GM12875 (cell line): Measurements from ENCODE around the gene CPB1.

ENCODE experiments used
- H3K4me3 ChIP-seq: one replicate; pipeline ENCODE4 v1.5.1; 2011; ENCODE audit warnings: low read depth, low read length, control low read depth
- TF ChIP-seq, protein P1 (sequence below): IDR thresholded peaks from 2 replicates; pipeline ENCODE4 v1.5.1; 2011; ENCODE audit warnings: low read depth, mild to moderate bottlenecking, control low read depth, inconsistent platforms, low read length, moderate library complexity, borderline replicate concordance; ENCODE audit not compliant: insufficient read depth

CPB1 gene

DNA sequence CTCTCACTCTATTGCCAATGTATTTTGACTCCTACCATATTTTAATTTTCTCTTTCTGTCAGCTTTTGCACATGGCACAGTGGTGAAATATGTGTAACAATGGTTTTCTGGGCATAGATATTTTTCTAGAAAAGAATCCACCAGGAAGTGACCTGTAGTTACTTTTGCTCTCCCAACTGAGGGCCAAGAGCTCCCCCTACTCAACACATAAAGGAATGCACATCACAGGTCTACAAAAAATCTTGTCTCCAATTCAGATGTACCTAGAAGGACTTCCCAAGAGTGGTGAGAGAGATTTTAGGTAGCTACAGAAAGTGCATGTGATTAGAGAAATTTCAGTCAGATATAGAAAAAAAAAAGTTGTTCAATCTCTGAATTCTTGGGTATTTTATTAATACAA, 53.1 kb downstream of the CPB1 start:
- H3K4me3 ChIP-seq, result no peak overlapping the region
- TF ChIP-seq, protein P1, sequence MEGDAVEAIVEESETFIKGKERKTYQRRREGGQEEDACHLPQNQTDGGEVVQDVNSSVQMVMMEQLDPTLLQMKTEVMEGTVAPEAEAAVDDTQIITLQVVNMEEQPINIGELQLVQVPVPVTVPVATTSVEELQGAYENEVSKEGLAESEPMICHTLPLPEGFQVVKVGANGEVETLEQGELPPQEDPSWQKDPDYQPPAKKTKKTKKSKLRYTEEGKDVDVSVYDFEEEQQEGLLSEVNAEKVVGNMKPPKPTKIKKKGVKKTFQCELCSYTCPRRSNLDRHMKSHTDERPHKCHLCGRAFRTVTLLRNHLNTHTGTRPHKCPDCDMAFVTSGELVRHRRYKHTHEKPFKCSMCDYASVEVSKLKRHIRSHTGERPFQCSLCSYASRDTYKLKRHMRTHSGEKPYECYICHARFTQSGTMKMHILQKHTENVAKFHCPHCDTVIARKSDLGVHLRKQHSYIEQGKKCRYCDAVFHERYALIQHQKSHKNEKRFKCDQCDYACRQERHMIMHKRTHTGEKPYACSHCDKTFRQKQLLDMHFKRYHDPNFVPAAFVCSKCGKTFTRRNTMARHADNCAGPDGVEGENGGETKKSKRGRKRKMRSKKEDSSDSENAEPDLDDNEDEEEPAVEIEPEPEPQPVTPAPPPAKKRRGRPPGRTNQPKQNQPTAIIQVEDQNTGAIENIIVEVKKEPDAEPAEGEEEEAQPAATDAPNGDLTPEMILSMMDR, result no peak

DNA sequence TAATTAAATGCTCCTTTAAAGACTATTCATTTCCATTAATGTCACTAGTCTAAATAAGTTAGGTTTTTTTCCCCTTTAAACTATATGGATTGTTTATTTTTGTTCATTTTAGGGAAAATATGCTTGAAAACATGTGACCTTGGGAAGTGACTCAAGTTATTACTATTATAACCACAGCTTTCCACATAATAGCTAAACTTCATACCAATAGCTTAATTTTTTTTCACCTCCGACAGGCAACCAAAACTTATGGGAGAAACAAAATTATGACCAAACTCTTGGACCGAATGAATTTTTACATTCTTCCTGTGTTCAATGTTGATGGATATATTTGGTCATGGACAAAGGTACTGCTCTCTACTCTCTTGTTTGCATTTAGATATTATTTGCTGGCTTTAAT, 53.7 kb downstream of the CPB1 start:
- no peak overlapping the region for H3K4me3 ChIP-seq
- TF ChIP-seq, protein P1, result no peak

DNA sequence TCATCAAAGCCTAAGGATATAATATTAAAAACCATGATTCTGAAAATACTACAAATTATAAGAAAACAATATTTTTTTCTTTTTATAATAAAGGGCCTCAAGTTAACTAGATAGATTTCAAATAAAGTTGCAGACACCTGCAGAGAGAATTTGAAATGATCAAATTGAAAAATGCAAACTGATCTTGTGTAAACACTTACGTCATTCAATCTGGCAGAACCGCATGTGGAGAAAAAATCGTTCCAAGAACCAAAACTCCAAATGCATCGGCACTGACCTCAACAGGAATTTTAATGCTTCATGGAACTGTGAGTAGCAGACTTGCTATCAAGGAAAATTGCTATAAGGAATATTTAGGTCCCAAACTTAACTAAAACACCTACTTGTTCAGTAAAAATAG, 54.7 kb downstream of the CPB1 start:
- H3K4me3 ChIP-seq, result no peak overlapping the region
- TF ChIP-seq, protein P1, result no peak

DNA sequence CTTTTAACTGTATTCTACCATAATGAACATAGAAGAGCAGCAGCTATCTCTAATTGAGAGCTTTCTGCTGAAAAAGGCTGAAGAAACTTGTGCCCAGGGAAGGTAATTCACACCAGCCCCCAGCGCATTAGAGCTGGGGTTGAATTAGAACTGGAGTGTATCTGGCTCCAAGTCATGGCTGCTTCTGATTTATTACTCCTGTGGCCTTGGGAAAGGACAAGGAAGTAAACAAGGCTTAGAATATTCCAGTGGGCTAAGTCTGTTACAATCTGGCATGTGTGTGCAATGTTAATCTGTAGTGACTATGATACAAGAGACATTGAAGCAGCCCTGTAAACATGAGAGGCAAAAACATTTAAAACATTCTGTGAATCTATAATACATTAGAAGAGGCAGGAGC, 55.6 kb downstream of the CPB1 start:
- TF ChIP-seq, protein P1, result no peak
- H3K4me3 ChIP-seq, result no peak overlapping the region

DNA sequence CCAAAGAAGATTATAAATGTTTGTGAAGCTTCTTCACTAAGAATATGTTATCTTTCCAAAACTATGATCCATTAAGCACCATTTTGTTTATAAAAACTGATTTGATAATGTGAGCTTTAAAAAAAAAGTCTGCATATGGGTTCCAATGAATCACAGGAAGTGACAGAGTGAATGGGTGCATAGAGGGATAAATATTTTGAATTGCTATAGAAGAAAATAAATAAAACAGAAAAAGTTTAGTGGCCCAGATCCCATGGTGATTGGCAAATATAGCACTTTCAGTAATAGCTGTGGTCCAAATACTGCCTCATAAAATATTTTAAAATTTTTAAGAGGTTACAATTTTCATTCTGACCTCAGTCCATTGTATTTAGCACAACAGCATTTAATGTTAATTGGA, 56.6 kb downstream of the CPB1 start:
- TF ChIP-seq, protein P1, result no peak
- H3K4me3 ChIP-seq, result no peak overlapping the region

DNA sequence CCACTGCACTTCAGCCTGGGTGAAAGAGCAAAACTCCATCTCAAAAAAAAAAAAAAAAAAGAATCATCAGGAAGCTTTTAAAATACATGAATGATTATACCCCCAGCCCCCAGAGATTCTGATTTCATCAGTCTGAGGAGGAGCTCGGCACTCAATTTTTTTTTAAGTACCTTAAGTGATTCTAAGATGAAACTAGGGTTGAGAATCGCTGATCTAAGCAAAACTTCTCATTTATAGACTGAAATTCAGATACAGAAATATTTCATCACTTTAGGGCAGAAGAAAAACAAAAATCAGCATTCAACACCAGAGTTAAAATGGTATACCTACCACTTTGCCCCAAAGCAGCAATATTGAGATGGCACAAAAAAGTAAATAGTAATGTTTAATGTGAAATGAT, 62.2 kb downstream of the CPB1 start:
- TF ChIP-seq, protein P1, result no peak

DNA sequence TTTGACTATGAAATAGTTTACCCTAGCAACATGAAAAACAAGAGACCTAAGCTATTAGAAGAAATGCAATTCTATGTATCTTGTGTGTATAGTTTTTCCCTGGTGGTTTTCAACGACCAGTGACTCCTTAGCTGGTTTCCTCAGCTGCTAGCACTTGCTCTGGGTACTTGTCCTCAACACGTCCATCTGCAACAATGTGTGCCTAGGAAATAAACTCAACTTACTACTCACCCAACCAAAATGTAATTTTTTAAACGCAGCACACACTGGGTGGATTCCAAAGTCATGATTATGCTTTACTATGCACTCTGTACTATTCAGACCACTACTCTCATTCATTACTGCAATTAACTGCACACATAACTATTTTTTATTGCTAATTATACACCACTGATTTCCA, 68.5 kb downstream of the CPB1 start:
- no peak overlapping the region for H3K4me3 ChIP-seq
- TF ChIP-seq, protein P1, result no peak

More for the DNA sequence above, 62.2 kb downstream of the CPB1 start:
- H3K4me3 ChIP-seq, result no peak overlapping the region
